ENCODE data around the gene PCOLCE2. TPM values are rescaled to one million over a fixed set of nuclear protein-coding genes. Genes with fewer than 3 reads are reported as not detected.

PCOLCE2 gene
- total and polyA plus RNA-seq, 10 of the 15 experiments (the other 5 are each of a cell fraction or from before 2014, with no cell fraction given), result 0.11 to 7.6 (median 0.40) TPM

DNA sequence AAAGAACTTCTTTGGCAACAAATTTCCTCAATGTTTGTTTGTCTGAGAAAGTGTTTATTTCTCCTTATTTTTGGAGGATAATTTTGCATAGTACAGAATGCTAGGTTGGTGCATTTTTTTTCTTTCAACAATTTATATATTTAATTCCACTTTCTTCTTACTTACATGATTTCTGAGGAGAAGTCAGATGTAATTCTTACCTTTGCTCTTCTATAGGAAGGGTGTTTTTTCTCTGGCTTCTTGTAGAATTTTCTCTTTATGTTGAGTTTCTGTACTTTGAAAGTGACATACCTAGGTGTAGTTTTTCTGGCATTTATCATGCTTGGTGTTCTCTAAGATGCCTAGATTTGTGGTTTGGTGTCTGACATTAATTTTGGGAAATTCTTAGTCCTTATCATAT, 34.8 kb upstream of the PCOLCE2 start:
- intact Hi-C loops (cut with micrococcal nuclease; ENCODE audit: unreplicated experiment) (no loop called here), in situ Hi-C loops (cut with MboI) (no loop called here)
- ChIA-PET CTCF (no interaction called here), RAD21 (ENCODE audit: unreplicated experiment) (no interaction called here), POLR2A (no interaction called here), SMC1A (ENCODE audit: uncharacterized antibody, unreplicated experiment) (no interaction called here)
- DNase-seq (ENCODE audit: low read depth, low spot score) (no peak), FAIRE-seq (no peak), ATAC-seq (no peak)
- Histone ChIP-seq H3K79me2 (ENCODE audit: control insufficient read depth, insufficient read depth, low read length) (no peaks in the 10 kb centered on the region), H3K9ac (ENCODE audit: control insufficient read depth, insufficient read depth, low read length) (no peak overlapping the region), H3K4me3 (no peak overlapping the region), H3K27ac (ENCODE audit: control insufficient read depth, insufficient read depth) (no peak overlapping the region), H3K36me3 (ENCODE audit: control insufficient read depth in 2 of 2, insufficient read depth in 2 of 2, low read length in 1 of 2) (no peaks in the 10 kb centered on the region), H3K4me1 (ENCODE audit: control insufficient read depth, insufficient read depth, low read length) (no peaks in the 10 kb centered on the region), H4K20me1 (ENCODE audit: control insufficient read depth, insufficient read depth) (no peaks in the 10 kb centered on the region), H3K27me3 (replicated peaks in 1 of 2; ENCODE audit: control insufficient read depth in 2 of 2, insufficient read depth in 2 of 2, low read length in 1 of 2) (no peaks in the 10 kb centered on the region), H3K4me2 (ENCODE audit: control insufficient read depth, insufficient read depth) (no peak overlapping the region), H3K9me3 (replicated peaks; ENCODE audit: control insufficient read depth, insufficient read depth, low read length) (no peaks in the 10 kb centered on the region; the same call in 2 of the 3 replicates), H2AFZ (ENCODE audit: control insufficient read depth, low read depth, low read length) (no peak overlapping the region)
- no peak for TF ChIP-seq MYB (IDR thresholded peaks at IDR 0.05; ENCODE audit: borderline replicate concordance, low read depth, low read length)
- no peak for TF ChIP-seq SP1 (IDR thresholded peaks at IDR 0.05; ENCODE audit: low read depth, low read length)
- TF ChIP-seq PAX5 (IDR thresholded peaks at IDR 0.05; ENCODE audit: borderline replicate concordance, low read depth, low read length), result no peak
- TF ChIP-seq TAF1 (IDR thresholded peaks at IDR 0.05; ENCODE audit: borderline replicate concordance, low read depth, low read length), result no peak
- TF ChIP-seq ZBTB33 (IDR thresholded peaks at IDR 0.05), result no peak
- TF ChIP-seq, protein P1, sequence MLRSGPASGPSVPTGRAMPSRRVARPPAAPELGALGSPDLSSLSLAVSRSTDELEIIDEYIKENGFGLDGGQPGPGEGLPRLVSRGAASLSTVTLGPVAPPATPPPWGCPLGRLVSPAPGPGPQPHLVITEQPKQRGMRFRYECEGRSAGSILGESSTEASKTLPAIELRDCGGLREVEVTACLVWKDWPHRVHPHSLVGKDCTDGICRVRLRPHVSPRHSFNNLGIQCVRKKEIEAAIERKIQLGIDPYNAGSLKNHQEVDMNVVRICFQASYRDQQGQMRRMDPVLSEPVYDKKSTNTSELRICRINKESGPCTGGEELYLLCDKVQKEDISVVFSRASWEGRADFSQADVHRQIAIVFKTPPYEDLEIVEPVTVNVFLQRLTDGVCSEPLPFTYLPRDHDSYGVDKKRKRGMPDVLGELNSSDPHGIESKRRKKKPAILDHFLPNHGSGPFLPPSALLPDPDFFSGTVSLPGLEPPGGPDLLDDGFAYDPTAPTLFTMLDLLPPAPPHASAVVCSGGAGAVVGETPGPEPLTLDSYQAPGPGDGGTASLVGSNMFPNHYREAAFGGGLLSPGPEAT (IDR thresholded peaks at IDR 0.05; ENCODE audit: low read depth), result no peak
- no TSS peak for BruUV-seq (replicated peaks)

Measured in GM12878 (cell line).